Activated CD4-positive, alpha-beta T cell treated with anti-CD3 and anti-CD28 coated beads, Interleukin-10, Interleukin-2, amounts not matched to agents 100 ng/mL and 50 ng/mL, durations not matched to agents 16 hours and 8 hours (primary cell): ENCODE data around the gene AANAT.
A peak's percentile ranks its signal among the peaks of the same experiment; 100 is the strongest.

Experiments used
- DNase-seq: peaks from one replicate; pipeline ENCODE4 v3.0.0-alpha.2; 2020

Gene AANAT

GRCh38 chr17:76469076-76469990 lies 1.9 kb downstream of the AANAT start:
- no peak for DNase-seq

- DNase-seq = no peak
These were observed 2.8 kb downstream of the AANAT start for GRCh38 chr17:76469991-76470739.

GRCh38 chr17:76471498-76472257 lies 4.3 kb downstream of the AANAT start:
- DNase-seq = no peak

GRCh38 chr17:76472258-76472645 lies 4.8 kb downstream of the AANAT start:
- DNase-seq = no peak

- DNase-seq = no peak
These were observed 5.3 kb downstream of the AANAT start for GRCh38 chr17:76472726-76473125.

- peak; percentile 19 for DNase-seq
These were observed 6.2 kb downstream of the AANAT start for GRCh38 chr17:76473541-76473985.

GRCh38 chr17:76474238-76474637 lies 6.8 kb downstream of the AANAT start:
- no peak for DNase-seq

GRCh38 chr17:76474894-76475293 lies 7.5 kb downstream of the AANAT start:
- no peak for DNase-seq

GRCh38 chr17:76475302-76475701 lies 7.9 kb downstream of the AANAT start:
- no peak for DNase-seq

- no peak for DNase-seq
These were observed 9.3 kb downstream of the AANAT start for GRCh38 chr17:76476736-76477135.

- no peak for DNase-seq
These were observed 10.2 kb downstream of the AANAT start for GRCh38 chr17:76477576-76477975.

GRCh38 chr17:76478097-76478496 lies 10.7 kb downstream of the AANAT start:
- DNase-seq = no peak

- no peak for DNase-seq
These were observed 11.5 kb downstream of the AANAT start for GRCh38 chr17:76478730-76479514.

- no peak for DNase-seq
These were observed 12.2 kb downstream of the AANAT start for GRCh38 chr17:76479515-76480060.

- DNase-seq = no peak
These were observed 13.2 kb downstream of the AANAT start for GRCh38 chr17:76480632-76481031.

GRCh38 chr17:76481071-76481655 lies 13.8 kb downstream of the AANAT start:
- no peak for DNase-seq

GRCh38 chr17:76484228-76484725 lies 16.9 kb downstream of the AANAT start:
- no peak for DNase-seq

GRCh38 chr17:76485569-76485968 lies 18.2 kb downstream of the AANAT start:
- DNase-seq = no peak

GRCh38 chr17:76487451-76488192 lies 20.2 kb downstream of the AANAT start:
- no peak for DNase-seq

GRCh38 chr17:76490112-76490710 lies 22.8 kb downstream of the AANAT start:
- DNase-seq = no peak
